IMR-90 (cell line): ENCODE results near the gene PCED1B. TPM values are rescaled to one million over a fixed set of nuclear protein-coding genes. Genes with fewer than 3 reads are reported as not detected.

Experiments used
- ATAC-seq: fragments of 200-7000 bp; cut with Tn5 transposase; 2 replicates; pipeline ENCODE4 v1.9.1; 2020; ENCODE audit warnings: low read depth, mild to moderate bottlenecking, moderate library complexity
- BruUV-seq: library from RNA; stranded (reverse); fragments of 400-500 nt; replicated peaks from 2 replicates; lab custom pipeline; 2021; lab: Mats Ljungman, UMichigan
- CTCF ChIA-PET: fragments of 300-600 bp; formaldehyde crosslinking; extraction: SDS; loops from one replicate; lab custom pipeline; 2021; ENCODE audit warnings: antibody characterized with exemption; lab: Yijun Ruan, JAX
- POLR2A ChIA-PET: fragments of 300-600 bp; sonication (Branson Sonifier 250); formaldehyde crosslinking; loops from one replicate; lab custom pipeline; 2022; ENCODE audit warnings: antibody characterized with exemption; ENCODE audit not compliant: unreplicated experiment; lab: Charles Lee
- DNase-seq: peaks from one replicate; pipeline ENCODE4 v3.0.0; 2013
- H2AFZ ChIP-seq: replicated peaks from 2 replicates; pipeline ENCODE3; 2013; ENCODE audit warnings: low read length, mild to moderate bottlenecking; ENCODE audit not compliant: poor library complexity
- H2AK5ac ChIP-seq: 2 replicates; pipeline ENCODE4 v1.6.1; 2013; ENCODE audit warnings: low read depth, low read length, inconsistent platforms
- H2AK9ac ChIP-seq: replicated peaks from 2 replicates; pipeline ENCODE3; 2013; ENCODE audit warnings: mild to moderate bottlenecking, low read depth, low read length, moderate library complexity; ENCODE audit not compliant: poor library complexity
- H2BK120ac ChIP-seq: 2 replicates; pipeline ENCODE4 v1.6.1; 2013; ENCODE audit warnings: low read depth, low read length, inconsistent platforms
- H2BK15ac ChIP-seq: 3 replicates; pipeline ENCODE4 v1.6.1; 2013; ENCODE audit warnings: low read depth, low read length, inconsistent platforms
- H2BK20ac ChIP-seq: 2 replicates; pipeline ENCODE4 v1.6.1; 2013; ENCODE audit warnings: low read depth, mild to moderate bottlenecking, inconsistent platforms, low read length, moderate library complexity
- H2BK5ac ChIP-seq: 2 replicates; pipeline ENCODE4 v1.6.1; 2013; ENCODE audit warnings: mild to moderate bottlenecking, low read depth, low read length, inconsistent platforms; ENCODE audit not compliant: poor library complexity, severe bottlenecking
- H3K14ac ChIP-seq: replicated peaks from 2 replicates; pipeline ENCODE4 v1.6.1; 2013; ENCODE audit warnings: low read depth, low read length, inconsistent platforms
- H3K18ac ChIP-seq: 2 replicates; pipeline ENCODE4 v1.6.1; 2013; ENCODE audit warnings: low read depth, low read length, control low read depth
- H3K23ac ChIP-seq: 2 replicates; pipeline ENCODE4 v1.6.1; 2013; ENCODE audit warnings: low read depth, low read length, inconsistent platforms
- H3K27ac ChIP-seq: 2 replicates; pipeline ENCODE4 v1.5.1; 2013; ENCODE audit warnings: mild to moderate bottlenecking, control low read depth, low read length; ENCODE audit not compliant: insufficient read depth
- H3K27me3 ChIP-seq: 2 replicates; pipeline ENCODE4 v1.6.1; 2013; ENCODE audit warnings: low read length; ENCODE audit not compliant: control insufficient read depth, insufficient read depth
- H3K36me3 ChIP-seq: 2 replicates; pipeline ENCODE4 v1.6.1; 2013; ENCODE audit warnings: low read length, mixed read lengths; ENCODE audit not compliant: control insufficient read depth, insufficient read depth
- H3K4ac ChIP-seq: 2 replicates; pipeline ENCODE4 v1.6.1; 2013; ENCODE audit warnings: low read depth, low read length, inconsistent platforms
- H3K4me1 ChIP-seq: 2 replicates; pipeline ENCODE4 v1.6.1; 2013; ENCODE audit warnings: low read length, mixed read lengths; ENCODE audit not compliant: control insufficient read depth, insufficient read depth
- H3K4me2 ChIP-seq: 2 replicates; pipeline ENCODE4 v1.6.1; 2013; ENCODE audit warnings: low read depth, mild to moderate bottlenecking, control low read depth, low read length, moderate library complexity
- H3K4me3 ChIP-seq: 2 replicates; pipeline ENCODE4 v1.5.1; 2013; ENCODE audit warnings: low read depth, mild to moderate bottlenecking, control low read depth, low read length, moderate library complexity; ENCODE audit not compliant: insufficient read depth
- H3K56ac ChIP-seq: 2 replicates; pipeline ENCODE4 v1.6.1; 2013; ENCODE audit warnings: low read length, inconsistent platforms; ENCODE audit not compliant: insufficient read depth; ENCODE audit errors: extremely low read depth
- H3K79me1 ChIP-seq, 2 experiments: 2 replicates each; pipeline ENCODE4 v1.6.1; 2013; ENCODE audit warnings: low read length in 2 of 2, inconsistent platforms in 1 of 2, low read depth in 1 of 2
- H3K9ac ChIP-seq: 2 replicates; pipeline ENCODE4 v1.6.1; 2013; ENCODE audit warnings: low read depth, low read length, control low read depth
- H3K9me1 ChIP-seq: 2 replicates; pipeline ENCODE4 v1.6.1; 2013; ENCODE audit warnings: low read length, inconsistent platforms; ENCODE audit not compliant: insufficient read depth
- H3K9me3 ChIP-seq: 2 replicates; pipeline ENCODE4 v1.6.1; 2013; ENCODE audit warnings: low read length; ENCODE audit not compliant: control insufficient read depth, insufficient read depth
- H4K20me1 ChIP-seq: 2 replicates; pipeline ENCODE4 v1.6.1; 2013; ENCODE audit warnings: low read length, inconsistent platforms; ENCODE audit not compliant: insufficient read depth
- H4K5ac ChIP-seq: 2 replicates; pipeline ENCODE4 v1.6.1; 2013; ENCODE audit warnings: mild to moderate bottlenecking, low read depth, low read length, control low read depth
- H4K8ac ChIP-seq, 2 experiments: 2 replicates each; pipeline ENCODE4 v1.6.1; 2013; ENCODE audit warnings: low read depth in 2 of 2, low read length in 2 of 2, control low read depth in 1 of 2, inconsistent platforms in 1 of 2
- H4K91ac ChIP-seq: 2 replicates; pipeline ENCODE4 v1.6.1; 2013; ENCODE audit warnings: low read depth, low read length, inconsistent platforms; ENCODE audit not compliant: insufficient read depth
- POLR2A ChIP-seq: IDR thresholded peaks from 2 replicates; pipeline ENCODE4 v1.6.1; 2012; ENCODE audit warnings: mild to moderate bottlenecking, low read depth, low read length
- RAD21 ChIP-seq: IDR thresholded peaks from 2 replicates; pipeline ENCODE4 v1.6.1; 2012; ENCODE audit warnings: low read length, improper control_type of control experiment
- USF2 ChIP-seq: fragments of 150-350 bp; IDR thresholded peaks from 2 replicates; pipeline ENCODE4 v1.6.1; 2017; ENCODE audit warnings: mild to moderate bottlenecking, antibody characterized with exemption, low read length, low read depth
- WGBS, 2 experiments: methylation state at CpG; one replicate each; pipeline versions ENCODE4 v1.1.5 to v1.1.7; 2013; ENCODE audit warnings: missing lambda C conversion rate in 2 of 2; ENCODE audit not compliant: insufficient read length in 1 of 2; ENCODE audit errors: extremely low coverage in 2 of 2; 5-methylcytosine and 5-hydroxymethylcytosine counted together
- dilution Hi-C: fragments of 300-500 bp; cut with HindIII; formaldehyde crosslinking; loops from one replicate; pipeline ENCODE4 v1.14.3; 2018; ENCODE audit warnings: low sequenced_read_pairs; ENCODE audit not compliant: unreplicated experiment
- in situ Hi-C: fragments of 300-500 bp; cut with MboI; formaldehyde crosslinking; loops from 3 replicates; pipeline ENCODE4 v1.14.3; 2019; ENCODE audit warnings: low sequenced_read_pairs, inconsistent platforms, mixed read lengths
- intact Hi-C: fragments of 100-400 bp; cut with micrococcal nuclease; formaldehyde crosslinking; loops from 2 replicates; pipeline ENCODE4 v1.10.0; 2022
- polyA plus RNA-seq, 3 experiments: library from polyadenylated mRNA; depleted of rRNA; stranded (reverse); fragments of >200 nt; gene quantifications; 2 replicates each; pipeline ENCODE4 v1.2.3, GENCODE V29; 2012; ENCODE audit warnings: low replicate concordance in 1 of 3
- total RNA-seq: library from RNA; depleted of rRNA; stranded (reverse); fragments of >200 nt; gene quantifications from 2 replicates; pipeline ENCODE4 v1.2.3, GENCODE V29; 2012

Gene PCED1B
- total and polyA plus RNA-seq, 2 of the 4 experiments (the other 2 are of a cell fraction): 0.36 to 2.6 TPM

GRCh38 chr12:47110718-47111391, 31.4 kb downstream of the PCED1B start:
- Histone ChIP-seq H3K27me3 (no peaks in the 10 kb centered on the region), H3K23ac (no peak overlapping the region), H3K9ac (no peak overlapping the region), H2BK120ac (no peak overlapping the region), H2AFZ (no peak overlapping the region), H2BK15ac (no peak overlapping the region), H2AK5ac (no peak overlapping the region), H2BK5ac (no peak overlapping the region), H3K4me2 (no peak overlapping the region), H4K91ac (no peak overlapping the region), H3K18ac (no peak overlapping the region), H4K8ac (no peak overlapping the region), H2AK9ac (no peak overlapping the region), H3K9me1 (no peaks in the 10 kb centered on the region; the same call in 1 of the 2 replicates), H3K4me3 (no peak overlapping the region), H3K27ac (no peak overlapping the region), H3K79me1 (no peaks in the 10 kb centered on the region), H4K5ac (no peak overlapping the region), H3K4me1 (no peaks in the 10 kb centered on the region; the same call in 1 of the 2 replicates), H3K36me3 (no peaks in the 10 kb centered on the region), H4K20me1 (no peaks in the 10 kb centered on the region), H3K14ac (no peak overlapping the region), H3K9me3 (no peaks in the 10 kb centered on the region), H3K56ac (no peak overlapping the region), H2BK20ac (no peak overlapping the region), H3K4ac (no peak overlapping the region)
- dilution Hi-C loops (no loop called here), in situ Hi-C loops (no loop called here), intact Hi-C loops (no loop called here)
- ChIA-PET CTCF (no interaction called here), POLR2A (no interaction called here)
- WGBS, 2 experiments: no CpG with 5 or more reads among the region's 2 CpGs
- TF ChIP-seq USF2 (no peak), RAD21 (no peak), POLR2A (no peak)
- DNase-seq (no peak), ATAC-seq (no peak)
- BruUV-seq: no TSS peak
